CD1c-positive myeloid dendritic cell (primary cell): ENCODE measurements around the gene NODAL.
A peak's percentile ranks its signal among the peaks of the same experiment; 100 is the strongest.
"Not testable (repeated sequence)": the region's sequence is repeated elsewhere in the genome, so short reads cannot be mapped to it uniquely, and the experiment has no call there.

Experiments
- DNase-seq: peaks from one replicate; pipeline ENCODE4 v3.0.0-alpha.2; 2016; ENCODE audit errors: extremely low spot score

The NODAL gene

DNA sequence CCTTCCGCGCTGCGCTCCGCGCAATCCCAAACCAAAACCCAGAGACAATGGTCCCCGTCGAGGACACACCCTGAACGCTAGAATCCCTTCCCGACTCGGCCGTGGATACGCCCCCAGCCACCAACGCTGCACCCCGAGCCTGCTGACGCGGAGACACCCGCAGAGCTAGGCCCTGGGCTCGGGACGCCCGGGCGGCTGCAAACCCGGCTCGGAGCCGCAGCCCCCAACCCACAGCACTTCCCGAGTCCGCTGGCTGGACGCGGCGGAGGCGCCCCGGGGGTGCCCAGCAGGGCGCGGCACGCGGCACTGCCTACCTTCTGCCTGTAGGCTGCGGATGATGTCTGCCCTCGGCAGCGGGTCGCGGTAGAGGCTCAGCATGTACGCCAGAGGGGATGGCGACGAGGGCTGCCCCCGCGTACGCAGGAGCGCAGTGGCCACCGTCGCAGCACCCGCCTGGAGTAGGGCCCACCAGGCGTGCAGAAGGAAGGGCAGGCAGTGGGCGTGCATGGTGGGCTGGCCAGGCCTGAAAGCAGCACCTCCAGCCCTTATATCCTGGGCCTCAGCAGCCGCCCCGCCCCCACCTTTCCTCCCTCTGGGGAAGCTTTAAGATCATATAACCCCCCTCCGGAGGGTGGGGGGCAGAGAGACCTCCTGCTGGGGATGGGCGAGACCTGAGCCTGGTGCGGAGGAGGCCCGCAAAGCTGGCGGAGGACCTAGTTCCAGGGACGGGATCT is at the start of gene NODAL:
Gene NODAL (minus strand): TSS at position 521 of the 734 bp plus-strand sequence. CDS start 14 bp downstream, at position 507.
- DNase-seq, result no peak

DNA sequence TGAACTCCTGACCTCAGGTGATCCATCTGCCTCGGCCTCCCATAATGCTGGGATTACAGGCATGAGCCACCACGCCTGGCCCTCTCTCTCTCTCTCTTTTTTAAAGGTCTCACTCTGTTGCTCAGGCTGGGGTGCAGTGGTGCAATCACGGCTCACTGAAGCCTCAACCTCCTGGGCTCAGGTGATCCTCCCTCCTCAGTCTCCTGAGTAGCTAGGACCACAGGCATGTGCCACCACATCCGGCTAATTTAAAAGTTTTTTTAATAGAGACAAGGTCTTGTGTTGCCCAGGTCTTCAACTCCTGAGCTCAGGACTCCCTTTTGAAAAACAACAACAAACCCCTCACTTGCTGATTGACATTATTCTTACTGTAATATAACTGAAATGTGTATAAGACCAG is 48.7 kb upstream of the NODAL start:
- no peak for DNase-seq

DNA sequence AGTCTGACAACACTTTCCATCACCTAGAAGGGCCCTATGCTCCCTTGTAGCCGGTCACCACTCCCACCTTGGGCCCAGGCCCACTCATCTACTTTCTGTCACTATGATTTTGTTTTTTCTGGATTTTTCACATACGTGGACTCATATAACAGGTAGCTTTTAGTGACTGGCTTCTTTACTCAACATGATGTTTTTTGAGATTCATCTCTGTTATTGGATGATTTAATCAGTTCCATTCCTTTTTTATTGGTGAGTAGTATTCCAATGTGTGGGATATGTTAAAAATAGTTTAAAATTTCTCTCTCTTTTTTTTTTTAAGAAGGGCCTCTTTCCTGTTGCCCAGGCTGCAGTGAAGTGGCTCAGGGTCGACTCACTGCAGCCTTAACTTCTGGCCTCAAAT is 46.3 kb upstream of the NODAL start:
- DNase-seq, result no peak

DNA sequence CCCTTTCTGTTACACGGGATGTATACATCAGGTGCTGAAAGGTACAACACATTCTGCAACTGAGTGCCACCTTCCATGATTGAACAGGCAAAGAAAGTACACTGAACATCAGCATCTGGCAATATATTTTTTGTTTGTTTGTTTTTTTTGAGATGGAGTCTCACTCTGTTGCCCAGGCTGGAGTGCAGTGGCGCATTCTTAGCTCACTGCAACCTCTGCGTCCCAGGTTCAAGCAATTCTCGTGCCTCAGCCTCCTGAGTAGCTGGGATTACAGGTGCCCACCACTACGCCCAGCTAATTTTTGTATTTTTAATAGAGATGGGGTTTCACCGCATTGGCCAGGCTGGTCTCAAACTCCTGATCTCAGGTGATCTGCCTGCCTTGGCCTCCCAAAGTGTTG is 42.4 kb upstream of the NODAL start:
- not testable (repeated sequence) for DNase-seq

DNA sequence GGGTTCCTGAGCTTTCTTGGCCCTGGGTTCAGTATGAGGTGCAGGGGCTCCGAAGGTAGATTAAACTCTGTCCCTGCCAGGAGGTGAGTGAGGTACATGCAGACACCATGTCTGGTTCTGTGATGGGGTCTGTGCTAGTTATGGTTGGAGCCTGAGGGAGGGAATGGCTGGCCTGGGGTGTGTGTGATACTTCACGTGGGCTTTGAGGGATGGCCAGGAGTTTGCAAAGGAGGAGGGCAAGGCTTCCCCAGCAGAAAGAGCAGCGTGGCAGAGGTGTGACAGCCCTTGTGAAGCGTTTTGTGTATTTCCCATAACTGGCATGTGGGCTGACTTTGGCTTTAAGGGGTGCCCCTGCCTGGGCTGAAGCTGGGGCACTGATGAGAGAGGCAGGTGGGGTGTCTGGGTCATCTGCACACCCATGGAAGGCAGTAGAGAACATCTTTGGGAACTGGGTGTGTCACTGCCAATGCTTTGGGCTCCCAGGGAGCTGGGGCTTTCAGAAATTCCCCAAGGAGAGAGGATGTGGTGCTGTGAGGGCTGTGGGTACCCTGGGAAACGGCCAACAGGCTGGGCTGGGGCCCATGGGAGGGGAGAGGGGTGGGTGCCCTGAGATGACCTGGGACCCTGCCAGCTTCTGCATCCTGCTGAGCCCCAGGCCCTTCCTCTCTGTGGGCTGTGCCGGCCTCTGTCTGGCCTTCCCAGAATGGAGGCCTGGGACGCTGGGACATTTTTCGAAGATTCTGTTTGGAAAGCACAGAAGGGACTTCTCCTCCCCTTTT is 41.7 kb upstream of the NODAL start:
- DNase-seq, result no peak

DNA sequence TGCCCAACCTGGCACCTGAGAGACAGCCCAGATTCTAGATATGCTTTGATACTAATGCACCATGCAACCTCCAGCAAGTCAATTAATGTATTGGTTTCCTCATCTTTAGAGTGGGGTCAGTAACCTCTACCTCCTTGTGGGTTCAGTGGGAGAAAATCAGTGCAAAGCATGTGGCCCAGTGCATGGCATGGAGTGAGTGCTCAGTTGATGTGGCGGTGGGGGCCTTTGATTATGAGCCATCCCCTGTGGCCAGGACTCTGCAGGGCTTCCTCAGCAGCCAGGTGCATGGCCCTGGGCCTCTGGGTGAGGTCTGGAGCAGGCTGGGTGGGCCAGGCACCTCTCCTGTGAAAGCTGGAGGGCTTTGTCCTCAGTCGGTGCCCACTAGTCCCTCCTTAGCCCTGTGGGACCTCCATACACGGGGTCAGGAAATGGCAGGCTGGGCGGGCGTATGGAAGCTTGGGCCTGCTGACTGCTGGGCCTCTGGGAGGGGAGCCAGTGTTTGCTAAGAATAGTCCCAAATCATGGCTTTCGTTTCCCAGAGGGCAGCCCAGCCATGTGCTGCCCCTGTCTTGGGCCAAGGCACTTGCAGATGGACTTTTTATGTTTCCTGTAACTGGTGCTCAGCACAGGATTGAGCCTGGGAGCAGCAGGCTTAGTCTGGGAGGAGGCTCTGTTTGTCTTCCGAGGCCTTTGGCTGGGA is 40.5 kb upstream of the NODAL start:
- no peak for DNase-seq

DNA sequence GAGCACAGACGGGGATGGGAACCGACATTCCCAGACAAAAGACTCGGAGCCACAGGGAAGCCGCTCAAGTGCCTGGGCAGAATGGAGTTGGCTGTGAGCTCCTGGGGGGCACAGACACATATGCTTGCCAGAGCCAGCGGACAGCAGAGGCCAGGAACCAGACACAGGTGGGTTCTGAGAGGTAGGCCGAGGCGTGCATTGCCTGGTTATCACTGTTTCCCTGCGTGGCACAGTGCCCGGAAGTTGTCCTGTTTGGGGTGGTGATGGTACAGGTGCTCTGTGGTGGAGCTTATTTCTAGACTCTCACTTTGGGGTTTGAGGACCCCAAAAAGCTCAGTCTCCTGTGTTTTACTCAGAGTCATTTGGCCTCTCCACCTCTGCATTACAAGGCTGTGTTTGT is 39.6 kb upstream of the NODAL start:
- no peak for DNase-seq

DNA sequence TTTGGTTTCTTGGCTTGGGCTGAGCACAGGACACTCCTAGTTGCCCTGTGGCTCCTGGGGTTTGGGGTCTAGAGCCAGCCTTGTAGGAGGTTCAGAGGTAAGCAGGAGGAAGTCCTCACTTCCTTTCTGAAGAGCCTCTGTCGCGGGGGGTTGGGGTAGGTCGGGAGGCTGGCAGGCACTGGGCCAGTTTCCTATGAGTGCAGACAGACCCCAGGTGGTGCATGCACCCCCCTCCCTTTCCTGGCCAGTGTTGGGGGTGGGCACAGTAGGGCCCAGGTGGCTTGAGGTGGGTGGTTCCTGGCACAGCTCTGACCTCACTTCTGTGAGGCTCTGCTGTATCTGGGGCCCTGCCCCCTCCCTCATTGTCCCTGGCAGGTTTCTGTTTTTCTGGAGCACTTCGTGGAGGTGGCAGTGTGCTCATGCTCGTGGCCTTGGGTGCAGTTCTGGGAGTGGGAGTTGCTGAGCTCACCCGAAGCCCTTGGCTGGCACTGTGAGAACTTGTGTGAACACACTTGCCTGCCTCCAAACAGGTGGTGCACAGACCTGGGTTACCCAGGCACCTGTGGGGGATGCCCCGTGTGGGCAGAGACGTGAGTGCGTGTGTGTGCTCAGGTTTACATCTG is 38.9 kb upstream of the NODAL start:
- DNase-seq, result peak; percentile 43

DNA sequence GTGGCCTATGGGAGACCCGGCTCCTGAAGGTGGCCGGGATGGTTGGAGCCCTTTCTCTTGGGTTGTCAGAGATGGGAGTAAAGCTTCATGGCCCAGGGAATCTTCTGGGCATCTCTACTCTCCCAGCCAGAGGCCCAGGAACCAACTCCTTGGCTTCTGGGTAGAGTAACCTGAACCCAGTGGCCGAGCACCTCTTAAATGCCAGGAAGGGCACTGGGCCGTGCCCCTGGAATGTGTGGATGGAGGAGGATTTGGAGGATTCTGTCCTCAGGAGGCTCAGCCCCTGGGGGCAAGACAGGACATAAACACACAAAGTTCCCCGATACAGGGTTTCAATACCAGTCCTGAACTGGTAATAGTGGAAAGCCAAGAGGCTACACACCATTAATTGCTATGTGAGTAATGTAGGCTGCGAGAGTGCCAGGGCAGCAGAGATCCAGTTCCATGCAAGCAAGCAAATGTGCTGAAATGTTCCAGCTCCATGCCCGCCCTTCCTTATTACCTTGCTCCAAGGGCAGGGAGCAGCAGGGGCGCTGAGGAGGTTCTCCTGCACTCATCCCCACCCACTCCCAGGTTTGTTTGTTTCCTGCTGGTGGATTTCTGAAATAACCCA is 38.3 kb upstream of the NODAL start:
- DNase-seq, result no peak

DNA sequence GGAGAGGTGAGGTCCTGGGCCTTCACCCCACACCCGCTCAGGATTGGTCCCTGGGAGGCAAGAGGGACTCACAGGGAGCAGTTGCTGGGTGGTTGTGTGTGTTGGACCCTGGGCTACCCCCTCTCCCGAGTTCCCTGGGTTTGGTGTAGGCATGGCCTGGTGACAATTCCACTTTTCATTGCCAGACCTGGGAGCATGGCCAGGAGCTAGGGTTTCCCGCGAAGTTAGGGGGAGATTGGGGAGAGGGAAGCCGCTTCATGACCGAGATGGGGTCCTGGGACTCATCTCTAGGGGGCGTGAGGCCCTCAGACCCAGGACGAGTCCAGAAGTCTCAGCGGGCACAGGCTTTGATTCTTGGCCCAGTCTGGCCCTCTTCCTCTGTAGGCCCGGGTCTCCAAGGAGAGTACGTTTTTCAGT is 37.7 kb upstream of the NODAL start:
- DNase-seq, result no peak

DNA sequence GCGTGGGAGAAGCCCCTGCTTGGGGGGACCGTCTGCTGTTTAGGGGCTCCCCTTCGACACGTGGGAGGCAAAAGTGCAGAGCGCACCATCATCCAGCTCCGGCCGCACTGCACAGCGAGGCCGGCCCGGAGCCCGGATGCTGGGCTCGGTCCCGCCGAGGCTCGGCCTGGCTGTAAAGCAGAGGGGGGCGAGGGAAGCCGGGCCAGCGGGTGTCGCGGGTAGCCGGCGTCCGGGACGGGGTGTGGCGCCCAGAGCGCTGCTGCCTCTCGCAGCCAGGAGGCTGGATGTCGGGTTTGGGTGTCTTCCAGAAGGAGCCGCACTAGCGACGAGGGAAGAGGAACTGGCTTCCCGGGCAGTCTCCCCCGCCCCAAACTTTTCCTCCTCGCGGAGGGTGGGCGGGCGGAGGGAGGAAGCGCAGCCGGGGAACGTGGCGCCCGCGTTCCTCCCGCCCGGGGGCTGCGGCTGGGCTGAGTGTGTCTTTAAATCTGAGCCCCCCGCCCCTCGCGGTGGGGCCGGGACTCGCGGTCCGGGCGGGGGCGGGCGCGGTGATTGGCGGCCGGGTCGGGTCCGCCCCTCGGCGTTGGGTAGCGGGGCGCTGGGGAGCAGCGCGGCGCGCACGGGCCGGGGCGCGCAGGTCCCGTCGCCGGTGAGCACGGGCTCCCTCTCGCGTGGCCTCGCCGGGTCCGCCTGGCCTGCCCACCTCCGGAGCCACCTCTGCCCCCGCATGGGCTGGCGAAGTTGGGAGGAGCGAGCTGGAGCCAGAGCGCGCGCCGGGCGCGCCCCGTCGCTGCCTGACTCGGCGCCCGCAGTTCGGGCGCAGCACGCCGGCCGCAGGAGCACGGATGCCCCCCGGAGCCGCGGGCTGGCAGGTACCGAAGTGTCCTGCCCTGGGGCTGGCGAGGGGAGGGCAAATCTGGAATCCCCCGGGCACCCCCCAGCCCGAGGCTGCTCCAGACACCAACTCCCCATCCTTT is 37.0 kb upstream of the NODAL start, which contains the start of gene PALD1:
Gene PALD1 (plus strand): TSS at position 577 of the 974 bp plus-strand sequence. CDS start 47,185 bp downstream, outside the sequence.
- DNase-seq, result peak; percentile 89

DNA sequence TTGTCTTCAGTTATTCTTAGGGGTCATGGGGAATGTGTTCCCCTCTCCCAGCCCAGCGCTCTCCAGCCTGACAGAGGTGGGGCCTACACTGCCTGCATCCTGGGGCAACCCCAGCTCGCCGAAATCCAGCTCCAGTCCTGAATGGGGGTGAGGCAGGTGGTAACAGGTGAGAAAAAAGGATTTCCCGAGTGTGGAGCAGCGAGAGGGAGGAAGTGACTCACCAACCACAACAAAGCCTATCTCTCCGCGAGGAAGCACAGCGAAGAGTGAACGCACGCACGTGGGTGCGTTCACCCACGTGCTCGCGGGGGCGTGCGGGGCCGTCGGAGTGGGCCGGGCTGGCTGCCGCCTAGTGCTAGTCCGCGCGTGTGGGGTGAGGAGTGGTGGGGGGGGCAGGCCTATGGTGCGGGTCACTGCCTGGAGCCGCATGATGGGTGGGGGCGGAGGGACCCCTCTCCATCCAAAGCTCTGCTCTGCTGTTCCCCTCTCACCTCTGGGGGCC is 36.2 kb upstream of the NODAL start:
- peak; percentile 66 for DNase-seq

DNA sequence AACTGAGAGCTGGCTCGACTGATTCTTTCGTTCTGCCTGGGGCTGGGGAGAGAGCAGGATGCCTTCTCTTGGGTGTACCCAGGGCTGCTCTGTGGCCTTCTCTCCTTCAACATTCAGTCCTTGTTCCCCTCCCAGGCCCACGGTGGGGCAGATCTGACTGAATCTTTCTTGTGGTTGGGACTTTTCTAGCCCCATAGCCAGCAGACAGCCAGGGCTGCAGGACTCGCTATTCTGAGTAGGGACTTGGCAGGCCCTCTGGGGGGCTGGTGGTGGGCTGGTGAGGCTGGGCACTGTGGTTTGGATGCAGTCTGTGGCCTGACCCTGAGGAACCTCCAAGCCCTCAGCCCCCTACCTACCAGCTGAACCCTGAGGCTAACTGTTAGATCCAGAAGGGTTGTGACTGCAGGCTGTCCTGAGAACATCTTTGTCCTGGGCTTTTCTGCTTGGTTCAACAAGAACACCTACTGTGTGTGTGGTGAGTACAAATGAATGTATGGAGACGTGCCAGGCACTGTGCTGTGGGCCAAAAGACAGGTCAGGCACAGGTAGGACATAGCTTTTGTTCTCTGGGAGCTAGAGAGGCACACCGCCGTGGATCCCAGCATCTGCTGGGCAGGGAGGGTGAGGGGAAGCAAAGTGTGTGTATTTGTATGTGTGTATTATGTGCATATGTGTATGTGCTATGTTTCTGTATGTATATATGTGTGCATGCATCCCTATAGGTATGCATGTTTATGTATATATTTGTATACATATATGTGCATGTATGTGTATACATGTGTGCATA is 35.0 kb upstream of the NODAL start:
- DNase-seq, result no peak

DNA sequence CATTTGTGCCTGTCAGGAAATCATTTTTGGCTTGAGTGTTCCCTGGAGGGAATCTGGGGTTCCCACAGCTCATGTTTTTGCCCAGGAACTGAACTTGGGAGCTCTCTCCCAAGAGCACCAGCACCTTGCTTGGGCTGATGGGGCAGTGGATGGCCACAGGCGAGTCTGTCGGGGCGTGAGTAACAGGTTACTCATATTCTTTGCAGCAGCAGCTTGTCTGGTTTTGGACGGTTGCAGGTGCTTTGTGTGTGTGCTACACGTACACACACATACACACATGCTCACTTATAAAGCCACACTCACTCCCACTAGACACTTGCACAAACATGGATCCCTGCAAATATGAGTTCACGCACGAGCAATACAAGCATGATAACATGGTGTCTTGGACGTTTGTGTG is 34.2 kb upstream of the NODAL start:
- no peak for DNase-seq

DNA sequence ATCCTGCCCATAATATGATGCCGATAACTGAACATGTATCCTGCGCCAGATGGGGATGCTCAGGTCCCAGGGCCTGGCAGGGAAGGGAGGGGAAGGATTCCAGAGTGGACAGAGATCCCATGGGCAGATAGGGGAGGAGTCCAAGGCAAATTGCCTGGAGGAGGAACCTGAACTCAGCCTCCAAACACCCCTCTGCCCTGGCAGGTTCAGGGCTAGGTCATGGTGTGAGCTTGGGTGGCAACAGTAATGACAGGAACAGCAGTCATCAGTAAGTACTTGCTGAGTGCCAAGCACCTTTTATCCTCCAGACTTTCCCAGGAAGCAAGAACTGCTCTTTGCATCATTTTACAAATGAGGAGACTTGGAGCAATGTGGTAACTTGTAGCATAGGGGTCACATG is 33.3 kb upstream of the NODAL start:
- no peak for DNase-seq

DNA sequence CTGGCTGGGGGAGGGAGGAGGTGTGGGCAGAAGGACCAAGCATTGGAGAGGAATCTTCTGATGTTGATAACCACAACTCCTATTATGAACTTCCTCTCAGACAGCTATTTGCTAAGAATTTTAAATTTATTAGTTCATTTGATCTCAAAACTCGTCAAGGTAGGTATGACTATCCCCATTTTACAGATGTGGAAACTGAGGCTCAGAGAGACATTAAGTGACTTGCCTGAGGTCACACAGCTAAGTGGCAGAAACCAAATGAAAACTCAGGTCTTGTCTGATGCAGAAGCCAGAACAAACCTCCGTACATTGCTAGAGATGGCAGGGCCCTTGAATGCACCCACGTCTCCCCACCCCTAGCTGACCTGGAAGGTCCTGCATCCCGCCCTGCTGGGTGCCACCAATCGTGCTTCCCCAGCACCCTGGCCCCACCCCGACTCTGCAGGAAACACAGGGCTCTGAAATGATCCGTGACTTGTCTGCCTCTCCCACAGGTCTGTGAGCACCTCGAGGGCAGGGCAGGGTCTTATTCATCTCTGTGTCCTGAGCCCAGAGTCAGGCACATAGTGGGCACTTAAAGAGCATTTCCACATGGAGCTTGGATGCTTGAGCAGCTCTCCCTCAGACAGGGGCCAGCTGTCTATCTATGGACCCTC is 31.4 kb upstream of the NODAL start:
- no peak for DNase-seq

DNA sequence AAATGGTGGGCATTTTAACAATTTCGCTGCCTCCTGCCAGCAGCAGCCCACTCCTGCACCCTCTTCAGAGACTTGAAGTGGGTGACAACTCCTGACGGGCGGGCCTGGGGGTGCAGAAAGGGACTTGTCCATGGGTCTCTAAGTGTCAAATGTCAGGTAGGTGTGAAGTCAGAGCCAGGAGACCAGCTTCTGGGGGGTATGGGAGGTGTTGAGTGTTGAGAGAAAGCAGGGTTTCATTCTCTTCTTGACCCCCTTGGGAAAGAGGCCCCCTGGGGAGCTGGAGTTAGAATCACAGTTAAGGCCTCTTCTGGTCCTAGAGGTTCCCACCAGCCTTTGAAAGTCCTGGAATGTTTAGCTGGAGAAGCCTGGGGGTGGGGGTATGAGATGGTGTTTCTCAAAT is 25.5 kb upstream of the NODAL start:
- DNase-seq, result no peak

DNA sequence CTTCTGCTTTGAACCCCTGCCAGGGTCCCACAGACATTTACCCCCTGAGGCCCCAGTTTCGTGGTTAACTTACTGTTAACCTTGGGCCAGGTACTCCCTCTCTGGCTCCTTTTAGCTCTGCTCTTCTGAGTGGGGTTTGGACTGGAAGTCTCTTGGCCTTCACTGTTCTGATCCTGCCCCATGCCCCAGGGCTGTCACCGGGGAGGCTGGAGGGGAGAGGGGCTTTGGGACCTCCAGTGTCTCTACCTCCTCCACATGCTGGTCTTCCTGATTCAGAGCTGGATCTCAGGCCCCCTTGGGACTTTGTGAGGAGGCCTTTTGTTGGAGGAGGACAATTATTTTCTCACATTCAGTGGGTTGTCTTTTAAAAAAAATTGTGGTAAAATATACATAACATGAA is 24.4 kb upstream of the NODAL start:
- DNase-seq, result no peak

DNA sequence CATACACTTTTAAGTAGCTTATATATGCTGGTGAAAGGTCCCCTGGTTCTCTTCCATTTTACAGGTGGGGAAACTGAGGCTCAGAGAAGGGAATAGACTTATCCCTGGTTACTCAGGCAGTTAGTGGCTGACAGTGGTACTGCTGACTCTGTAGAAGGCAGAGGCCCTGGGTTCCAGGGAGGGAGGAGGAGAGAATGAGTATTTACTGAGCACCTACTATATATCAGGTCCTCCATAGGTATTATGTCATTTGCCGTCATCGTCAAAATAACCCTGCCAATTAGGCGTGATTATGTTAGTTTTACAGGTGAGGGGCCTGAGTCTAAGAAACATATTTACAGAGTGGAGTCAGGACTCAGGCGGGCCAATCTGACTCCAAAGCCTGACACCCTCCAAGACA is 23.8 kb upstream of the NODAL start:
- DNase-seq, result no peak
